IPS DF 6.9 (cell line): ENCODE data around the gene FAM89A.

Experiments used
- DNase-seq: peaks from one replicate; pipeline ENCODE4 v3.0.0-alpha.2; 2013; ENCODE audit warnings: low read depth, low spot score
- H3K27ac ChIP-seq: one replicate; pipeline ENCODE4 v1.5.1; 2013; ENCODE audit warnings: low read length, control low read depth
- H3K27me3 ChIP-seq: 2 replicates; pipeline ENCODE4 v1.6.1; 2013; ENCODE audit warnings: mild to moderate bottlenecking, low read length; ENCODE audit not compliant: control insufficient read depth, insufficient read depth
- H3K36me3 ChIP-seq: 2 replicates; pipeline ENCODE4 v1.6.1; 2013; ENCODE audit warnings: low read length; ENCODE audit not compliant: control insufficient read depth, insufficient read depth
- H3K4me1 ChIP-seq: 2 replicates; pipeline ENCODE4 v1.6.1; 2013; ENCODE audit warnings: low read length; ENCODE audit not compliant: control insufficient read depth, insufficient read depth
- H3K4me3 ChIP-seq: 2 replicates; pipeline ENCODE4 v1.5.1; 2013; ENCODE audit warnings: mild to moderate bottlenecking, low read length
- H3K9me3 ChIP-seq: 2 replicates; pipeline ENCODE4 v1.6.1; 2013; ENCODE audit warnings: low read length, inconsistent platforms; ENCODE audit not compliant: control insufficient read depth, insufficient read depth
- WGBS: extraction: QIAGEN DNeasy Blood & Tissue Kit; methylation state at CpG from one replicate; pipeline ENCODE4 v1.1.7; 2013; ENCODE audit warnings: mixed read lengths, missing lambda C conversion rate; ENCODE audit not compliant: insufficient read length, insufficient coverage; 5-methylcytosine and 5-hydroxymethylcytosine counted together

Gene FAM89A

GRCh38 chr1:231072041-231072440 lies 32.0 kb upstream of the FAM89A start:
- no peak for DNase-seq
- Histone ChIP-seq H3K27me3 (no peaks in the 10 kb centered on the region), H3K4me1 (no peaks in the 10 kb centered on the region; the same call in 1 of the 2 replicates), H3K9me3 (no peaks in the 10 kb centered on the region), H3K27ac (no peak overlapping the region), H3K36me3 (no peaks in the 10 kb centered on the region), H3K4me3 (no peak overlapping the region)
- WGBS = no CpG with 5 or more reads among the region's 6 CpGs

- no peak for DNase-seq
- no CpG with 5 or more reads among the region's 8 CpGs for WGBS
- no peak overlapping the region for H3K27ac ChIP-seq
- H3K27me3 ChIP-seq = no peaks in the 10 kb centered on the region
- no peaks in the 10 kb centered on the region for H3K9me3 ChIP-seq
- no peaks in the 10 kb centered on the region; the same call in 1 of the 2 replicates for H3K4me1 ChIP-seq
- no peak overlapping the region for H3K4me3 ChIP-seq
- no peaks in the 10 kb centered on the region for H3K36me3 ChIP-seq
These were observed 30.8 kb upstream of the FAM89A start for GRCh38 chr1:231070758-231071444.

GRCh38 chr1:231069333-231069732 lies 29.3 kb upstream of the FAM89A start:
- Histone ChIP-seq H3K9me3 (no peaks in the 10 kb centered on the region), H3K36me3 (no peaks in the 10 kb centered on the region), H3K4me3 (no peak overlapping the region), H3K4me1 (no peaks in the 10 kb centered on the region; the same call in 1 of the 2 replicates), H3K27me3 (no peaks in the 10 kb centered on the region), H3K27ac (no peak overlapping the region)
- WGBS = no CpG with 5 or more reads among the region's 8 CpGs
- DNase-seq = no peak

GRCh38 chr1:231068762-231069161 lies 28.7 kb upstream of the FAM89A start:
- H3K36me3 ChIP-seq = no peaks in the 10 kb centered on the region
- no peaks in the 10 kb centered on the region; the same call in 1 of the 2 replicates for H3K4me1 ChIP-seq
- H3K9me3 ChIP-seq = no peaks in the 10 kb centered on the region
- no peak overlapping the region for H3K27ac ChIP-seq
- DNase-seq = no peak
- no peak overlapping the region for H3K4me3 ChIP-seq
- WGBS = no CpG with 5 or more reads among the region's 4 CpGs
- no peaks in the 10 kb centered on the region for H3K27me3 ChIP-seq

GRCh38 chr1:231065510-231066241 lies 25.6 kb upstream of the FAM89A start:
- no peaks in the 10 kb centered on the region for H3K9me3 ChIP-seq
- DNase-seq = no peak
- no CpG with 5 or more reads among the region's 11 CpGs for WGBS
- H3K27ac ChIP-seq = no peak overlapping the region
- no peaks in the 10 kb centered on the region for H3K27me3 ChIP-seq
- no peaks in the 10 kb centered on the region for H3K36me3 ChIP-seq
- no peaks in the 10 kb centered on the region; the same call in 1 of the 2 replicates for H3K4me1 ChIP-seq
- H3K4me3 ChIP-seq = no peak overlapping the region

GRCh38 chr1:231064418-231064817 lies 24.4 kb upstream of the FAM89A start:
- DNase-seq = no peak
- no peaks in the 10 kb centered on the region for H3K27me3 ChIP-seq
- H3K4me1 ChIP-seq = no peaks in the 10 kb centered on the region; the same call in 1 of the 2 replicates
- H3K27ac ChIP-seq = no peak overlapping the region
- no peaks in the 10 kb centered on the region for H3K36me3 ChIP-seq
- no peak overlapping the region for H3K4me3 ChIP-seq
- no peaks in the 10 kb centered on the region for H3K9me3 ChIP-seq
- no CpG with 5 or more reads among the region's 3 CpGs for WGBS

- no peaks in the 10 kb centered on the region for H3K4me1 ChIP-seq
- DNase-seq = no peak
- H3K27me3 ChIP-seq = no peaks in the 10 kb centered on the region
- no peak overlapping the region for H3K27ac ChIP-seq
- H3K36me3 ChIP-seq = no peaks in the 10 kb centered on the region
- no peaks in the 10 kb centered on the region for H3K9me3 ChIP-seq
- no CpG with 5 or more reads among the region's 6 CpGs for WGBS
- no peak overlapping the region for H3K4me3 ChIP-seq
These were observed 23.3 kb upstream of the FAM89A start for GRCh38 chr1:231063331-231063730.

- Histone ChIP-seq H3K36me3 (no peaks in the 10 kb centered on the region), H3K27ac (no peak overlapping the region), H3K27me3 (no peaks in the 10 kb centered on the region), H3K4me3 (no peak overlapping the region), H3K9me3 (no peaks in the 10 kb centered on the region), H3K4me1 (no peaks in the 10 kb centered on the region)
- no CpG with 5 or more reads among the region's 11 CpGs for WGBS
- no peak for DNase-seq
These were observed 22.6 kb upstream of the FAM89A start for GRCh38 chr1:231062500-231063270.

- no peak overlapping the region for H3K4me3 ChIP-seq
- H3K4me1 ChIP-seq = no peaks in the 10 kb centered on the region
- H3K9me3 ChIP-seq = no peaks in the 10 kb centered on the region
- no CpG with 5 or more reads among the region's 1 CpG for WGBS
- no peaks in the 10 kb centered on the region for H3K27me3 ChIP-seq
- H3K27ac ChIP-seq = no peak overlapping the region
- DNase-seq = no peak
- H3K36me3 ChIP-seq = no peaks in the 10 kb centered on the region
These were observed 19.6 kb upstream of the FAM89A start for GRCh38 chr1:231059566-231060193.
